Adipocyte (in vitro differentiated cells): ENCODE measurements around the gene CASP3.

Experiments used
- DNase-seq: peaks from one replicate; pipeline ENCODE4 v3.0.0-alpha.2; 2015; ENCODE audit warnings: low read depth
- H3K27me3 ChIP-seq: replicated peaks from 2 replicates; pipeline ENCODE4 v1.7.0; 2013; ENCODE audit warnings: mild to moderate bottlenecking, low read length, moderate library complexity; ENCODE audit not compliant: control insufficient read depth, insufficient read depth
- H3K36me3 ChIP-seq: 2 replicates; pipeline ENCODE4 v1.7.0; 2013; ENCODE audit warnings: low read length, mild to moderate bottlenecking, moderate library complexity; ENCODE audit not compliant: control insufficient read depth, insufficient read depth, severe bottlenecking
- H3K4me1 ChIP-seq: 2 replicates; pipeline ENCODE4 v1.7.0; 2013; ENCODE audit warnings: mild to moderate bottlenecking, low read length, moderate library complexity; ENCODE audit not compliant: control insufficient read depth, insufficient read depth
- H3K4me3 ChIP-seq: 2 replicates; pipeline ENCODE4 v1.7.0; 2013; ENCODE audit warnings: mild to moderate bottlenecking, low read length, moderate library complexity
- H3K9ac ChIP-seq: 2 replicates; pipeline ENCODE4 v1.7.0; 2013; ENCODE audit warnings: mild to moderate bottlenecking, low read length, moderate library complexity
- H3K9me3 ChIP-seq: 2 replicates; pipeline ENCODE4 v1.7.0; 2013; ENCODE audit warnings: mild to moderate bottlenecking, low read length, moderate library complexity; ENCODE audit not compliant: control insufficient read depth

CASP3 gene

GRCh38 chr4:184647266-184648053 lies 1.8 kb downstream of the CASP3 start:
- no peaks in the 10 kb centered on the region for H3K9me3 ChIP-seq
- peak overlapping the region; percentile 94 for H3K4me3 ChIP-seq
- no peaks in the 10 kb centered on the region for H3K27me3 ChIP-seq
- DNase-seq: peak; percentile 45
- peaks cover 8% of the 10 kb centered on the region for H3K36me3 ChIP-seq
- H3K9ac ChIP-seq: peak overlapping the region; percentile 92
- H3K4me1 ChIP-seq: peaks cover 43% of the 10 kb centered on the region

- Histone ChIP-seq H3K27me3 (no peaks in the 10 kb centered on the region), H3K4me1 (peaks cover 43% of the 10 kb centered on the region), H3K36me3 (peaks cover 11% of the 10 kb centered on the region), H3K4me3 (peak overlapping the region; percentile 94), H3K9ac (no peak overlapping the region), H3K9me3 (no peaks in the 10 kb centered on the region)
- DNase-seq: no peak
Observed at GRCh38 chr4:184645904-184646610, 3.2 kb downstream of the CASP3 start.

GRCh38 chr4:184644553-184645307 lies 4.5 kb downstream of the CASP3 start:
- DNase-seq: no peak
- H3K36me3 ChIP-seq: peaks cover 14% of the 10 kb centered on the region
- H3K4me1 ChIP-seq: peaks cover 41% of the 10 kb centered on the region
- no peaks in the 10 kb centered on the region for H3K27me3 ChIP-seq
- H3K9ac ChIP-seq: no peak overlapping the region
- no peak overlapping the region for H3K4me3 ChIP-seq
- no peaks in the 10 kb centered on the region for H3K9me3 ChIP-seq

- Histone ChIP-seq H3K4me1 (peaks cover 41% of the 10 kb centered on the region), H3K36me3 (peaks cover 18% of the 10 kb centered on the region), H3K9ac (no peak overlapping the region), H3K9me3 (no peaks in the 10 kb centered on the region), H3K4me3 (no peak overlapping the region), H3K27me3 (no peaks in the 10 kb centered on the region)
- DNase-seq: no peak
Observed at GRCh38 chr4:184643731-184644130, 5.5 kb downstream of the CASP3 start.

- no peak for DNase-seq
- no peak overlapping the region for H3K9ac ChIP-seq
- peaks cover 24% of the 10 kb centered on the region for H3K4me1 ChIP-seq
- peaks cover 40% of the 10 kb centered on the region for H3K36me3 ChIP-seq
- H3K4me3 ChIP-seq: no peak overlapping the region
- no peaks in the 10 kb centered on the region for H3K9me3 ChIP-seq
- H3K27me3 ChIP-seq: no peaks in the 10 kb centered on the region
Observed at GRCh38 chr4:184641451-184641850, 7.8 kb downstream of the CASP3 start.

- no peak for DNase-seq
- no peaks in the 10 kb centered on the region for H3K9me3 ChIP-seq
- peaks cover 45% of the 10 kb centered on the region for H3K36me3 ChIP-seq
- H3K9ac ChIP-seq: no peak overlapping the region
- H3K4me3 ChIP-seq: no peak overlapping the region
- peaks cover 19% of the 10 kb centered on the region for H3K4me1 ChIP-seq
- H3K27me3 ChIP-seq: no peaks in the 10 kb centered on the region
Observed at GRCh38 chr4:184641022-184641421, 8.2 kb downstream of the CASP3 start.

GRCh38 chr4:184636897-184637296 lies 12.3 kb downstream of the CASP3 start:
- no peaks in the 10 kb centered on the region for H3K9me3 ChIP-seq
- peaks cover 6% of the 10 kb centered on the region for H3K4me1 ChIP-seq
- H3K36me3 ChIP-seq: peaks cover 75% of the 10 kb centered on the region
- H3K4me3 ChIP-seq: no peak overlapping the region
- no peaks in the 10 kb centered on the region for H3K27me3 ChIP-seq
- no peak for DNase-seq
- no peak overlapping the region for H3K9ac ChIP-seq

GRCh38 chr4:184636144-184636543 lies 13.1 kb downstream of the CASP3 start:
- no peak for DNase-seq
- Histone ChIP-seq H3K4me3 (no peak overlapping the region), H3K9me3 (no peaks in the 10 kb centered on the region), H3K27me3 (no peaks in the 10 kb centered on the region), H3K4me1 (peaks cover 6% of the 10 kb centered on the region), H3K36me3 (peaks cover 80% of the 10 kb centered on the region), H3K9ac (no peak overlapping the region)

GRCh38 chr4:184635381-184635780 lies 13.9 kb downstream of the CASP3 start:
- Histone ChIP-seq H3K9me3 (no peaks in the 10 kb centered on the region), H3K27me3 (no peaks in the 10 kb centered on the region), H3K4me1 (peaks cover 6% of the 10 kb centered on the region), H3K36me3 (peaks cover 86% of the 10 kb centered on the region), H3K9ac (no peak overlapping the region), H3K4me3 (no peak overlapping the region)
- DNase-seq: no peak

GRCh38 chr4:184632842-184633241 lies 16.4 kb downstream of the CASP3 start:
- Histone ChIP-seq H3K36me3 (peaks cover 98% of the 10 kb centered on the region), H3K4me1 (no peaks in the 10 kb centered on the region)
- no peak for DNase-seq

GRCh38 chr4:184628103-184628502 lies 21.1 kb downstream of the CASP3 start:
- no peaks in the 10 kb centered on the region for H3K9me3 ChIP-seq
- H3K27me3 ChIP-seq: no peaks in the 10 kb centered on the region
- DNase-seq: no peak
- H3K4me1 ChIP-seq: no peaks in the 10 kb centered on the region
- peaks cover 66% of the 10 kb centered on the region for H3K36me3 ChIP-seq
- H3K9ac ChIP-seq: no peak overlapping the region
- H3K4me3 ChIP-seq: no peak overlapping the region

More at GRCh38 chr4:184632842-184633241, 16.4 kb downstream of the CASP3 start:
- H3K4me3 ChIP-seq: no peak overlapping the region
- H3K9ac ChIP-seq: no peak overlapping the region
- no peaks in the 10 kb centered on the region for H3K27me3 ChIP-seq
- no peaks in the 10 kb centered on the region for H3K9me3 ChIP-seq
